Measurements from ENCODE around the gene DEFB116.
A peak's percentile ranks its signal among the peaks of the same experiment; 100 is the strongest.
"Not testable (repeated sequence)": the region's sequence is repeated elsewhere in the genome, so short reads cannot be mapped to it uniquely, and the experiment has no call there.

Gene DEFB116, protein sequence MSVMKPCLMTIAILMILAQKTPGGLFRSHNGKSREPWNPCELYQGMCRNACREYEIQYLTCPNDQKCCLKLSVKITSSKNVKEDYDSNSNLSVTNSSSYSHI

DNA sequence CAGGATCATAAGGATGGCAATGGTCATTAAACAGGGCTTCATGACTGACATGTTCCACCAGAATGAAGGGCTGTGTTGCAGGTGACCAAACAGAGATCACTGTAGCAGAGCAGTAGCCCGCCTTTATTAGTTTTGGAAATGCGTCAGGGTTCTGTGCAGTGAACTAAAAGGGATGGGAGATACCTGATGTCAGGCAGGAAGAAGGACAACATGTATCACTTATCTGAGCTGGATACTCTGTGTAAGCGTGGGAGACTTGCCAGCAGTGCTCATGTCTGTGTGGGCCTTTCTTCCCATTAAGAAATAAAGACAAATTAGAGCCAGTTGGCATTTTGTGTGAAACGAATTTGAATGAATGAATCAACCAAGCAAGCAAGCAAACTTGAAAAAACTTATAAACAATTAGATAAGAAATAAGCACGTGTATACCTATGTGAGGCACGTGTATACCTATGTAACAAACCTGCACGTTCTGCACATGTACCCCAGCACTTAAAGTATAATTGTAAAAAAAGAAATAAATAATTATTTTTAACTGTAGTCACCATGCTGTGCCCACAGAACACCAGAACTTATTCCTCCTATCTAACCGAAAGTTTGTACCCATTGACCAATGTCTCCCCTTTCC lies at the start of gene DEFB116:
DEFB116 (minus strand) TSS at position 51 of the 628 bp plus-strand sequence; CDS start at position 51, 0 bp downstream.
- no peak for DNase-seq (ENCODE audit: low spot score)

DNA sequence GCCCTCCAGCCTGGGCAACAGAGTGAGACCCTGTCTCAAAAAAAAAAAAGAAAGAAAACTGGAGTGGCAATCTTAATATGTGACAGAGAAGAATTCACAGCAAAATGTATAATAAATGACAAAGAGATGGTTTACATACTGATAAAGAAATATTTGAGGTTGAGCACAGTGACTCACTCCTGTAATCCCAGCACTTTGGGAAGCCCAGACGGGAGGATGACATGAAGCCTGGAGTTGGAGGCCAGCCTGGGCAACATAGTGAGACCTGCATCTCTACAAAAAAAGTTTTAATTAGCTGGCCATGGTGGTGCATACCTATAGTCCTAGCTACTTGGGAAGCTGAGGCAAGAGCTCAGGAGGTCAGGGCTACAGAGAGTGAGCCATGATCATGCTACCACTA lies 47.6 kb upstream of the DEFB116 start:
- DNase-seq (ENCODE audit: low spot score), result no peak

DNA sequence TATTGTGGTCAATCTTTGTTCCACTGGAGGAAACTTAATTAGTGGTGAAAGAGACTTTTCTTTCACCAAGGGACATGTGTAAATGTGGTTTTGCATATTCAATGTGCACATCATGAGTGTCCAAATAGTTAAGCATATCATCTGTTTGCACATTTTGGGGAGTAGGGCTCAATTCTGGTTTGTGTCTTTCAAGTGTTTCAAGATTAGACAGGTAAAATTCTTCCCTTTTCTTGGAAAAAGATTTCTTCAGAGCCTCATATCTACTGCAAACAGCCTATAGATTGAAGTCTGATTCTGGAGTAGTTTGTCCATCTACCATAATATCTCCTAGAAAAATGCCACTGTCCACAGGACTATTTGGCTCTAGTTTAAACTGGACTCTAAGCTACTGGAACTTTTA lies 33.1 kb upstream of the DEFB116 start:
- no peak for DNase-seq (ENCODE audit: low spot score)

DNA sequence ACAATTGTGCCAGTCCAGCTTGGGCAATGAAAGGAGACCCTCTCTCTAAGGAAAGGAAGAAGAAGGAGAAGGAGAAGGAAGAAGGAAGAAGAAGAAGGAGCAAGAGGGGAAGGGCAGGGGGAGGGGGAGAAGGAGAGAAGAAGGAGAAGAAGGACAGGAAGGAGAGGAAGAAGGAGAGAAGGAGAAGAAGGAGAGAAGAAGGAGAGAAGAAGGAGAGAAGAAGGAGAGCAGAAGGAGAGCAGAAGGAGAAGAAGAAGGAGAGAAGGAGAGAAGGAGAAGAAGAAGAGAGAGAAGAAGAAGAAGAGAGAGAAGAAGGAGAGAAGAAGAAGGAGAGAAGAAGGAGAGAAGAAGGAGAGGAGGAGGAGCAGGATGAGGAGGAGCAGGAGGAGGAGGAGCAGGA lies 22.5 kb upstream of the DEFB116 start:
- DNase-seq (ENCODE audit: low spot score), result no peak

DNA sequence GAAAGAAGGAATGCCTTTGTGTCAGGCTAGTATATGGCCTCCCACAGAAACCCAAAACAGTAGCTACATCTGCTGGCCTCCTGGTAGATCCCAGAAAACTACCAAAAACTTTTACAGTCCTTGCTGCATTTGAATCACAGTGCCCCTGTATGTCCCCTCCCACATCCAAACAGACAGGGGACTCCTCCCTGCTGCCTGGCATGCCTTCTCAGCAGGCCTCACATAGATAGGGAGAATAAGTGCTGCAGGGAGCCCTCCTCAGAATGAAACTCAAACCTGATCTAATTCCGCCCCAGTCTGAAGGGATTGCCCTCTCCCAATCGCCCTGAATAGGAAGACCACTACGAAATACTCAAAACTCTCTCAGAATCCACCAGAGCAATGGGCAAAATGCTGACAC lies 14.1 kb upstream of the DEFB116 start:
- no peak for DNase-seq (ENCODE audit: low spot score)

DNA sequence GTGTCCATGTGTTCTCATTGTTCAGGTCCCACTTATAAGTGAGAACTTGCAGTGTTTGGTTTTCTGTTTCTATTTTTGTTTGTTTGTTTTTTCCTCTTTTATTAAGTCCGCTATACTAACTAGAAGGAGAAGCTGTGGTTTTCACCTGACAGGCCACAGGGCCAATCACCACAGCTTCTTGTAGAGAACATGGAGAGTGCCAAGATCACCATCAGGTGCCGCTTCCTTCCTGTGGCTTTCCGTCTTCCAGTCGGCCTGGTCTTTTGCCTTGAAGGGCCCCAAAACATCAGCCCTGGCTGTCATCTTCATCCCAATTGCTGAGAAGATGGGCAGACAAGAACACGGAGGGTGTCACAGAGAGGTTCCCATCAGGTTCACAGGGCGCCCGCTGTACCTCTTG lies 23.4 kb downstream of the DEFB116 start:
- not testable (repeated sequence) for DNase-seq (ENCODE audit: low spot score)

DNA sequence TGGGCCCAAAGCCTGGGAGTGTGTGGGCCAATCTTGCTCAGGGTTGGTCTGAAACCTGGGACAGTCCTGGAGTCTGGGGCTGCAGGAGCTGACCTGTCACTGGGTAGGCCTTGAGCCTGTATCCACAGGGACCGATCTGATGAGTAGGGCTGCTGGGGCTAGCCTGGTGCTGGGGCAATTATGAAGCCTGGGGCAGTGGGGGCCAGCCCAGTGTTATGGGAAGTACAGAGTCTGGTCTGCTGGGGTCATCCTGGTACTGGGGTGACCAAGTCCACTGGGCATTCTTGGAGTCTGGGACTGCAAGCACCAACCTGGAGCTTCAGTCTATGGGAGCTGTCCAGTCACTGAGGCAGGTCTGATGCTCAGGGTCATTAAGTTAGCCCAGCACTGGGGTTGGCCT lies 30.2 kb downstream of the DEFB116 start:
- no peak for DNase-seq (ENCODE audit: low spot score)

DNA sequence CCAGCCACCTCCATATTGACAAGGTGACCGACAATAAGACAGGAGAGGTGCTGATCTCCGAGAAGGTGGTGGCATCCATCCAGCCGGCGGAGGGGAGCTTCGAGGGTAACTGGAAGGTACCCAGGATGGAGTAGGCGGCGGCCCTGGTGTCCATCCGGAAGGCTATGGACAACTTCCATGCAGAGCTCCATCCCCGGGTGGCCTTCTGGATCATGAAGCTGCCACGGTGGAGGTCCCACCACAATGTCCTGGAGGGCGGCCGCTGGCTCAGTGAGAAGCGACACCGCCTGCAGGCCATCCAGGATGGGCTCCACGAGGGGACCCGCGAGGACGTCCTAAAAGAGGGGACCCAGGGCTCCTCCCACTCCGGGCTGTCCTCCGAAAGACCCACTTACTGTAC lies 33.9 kb downstream of the DEFB116 start:
- no peak for DNase-seq (ENCODE audit: low spot score)

DNA sequence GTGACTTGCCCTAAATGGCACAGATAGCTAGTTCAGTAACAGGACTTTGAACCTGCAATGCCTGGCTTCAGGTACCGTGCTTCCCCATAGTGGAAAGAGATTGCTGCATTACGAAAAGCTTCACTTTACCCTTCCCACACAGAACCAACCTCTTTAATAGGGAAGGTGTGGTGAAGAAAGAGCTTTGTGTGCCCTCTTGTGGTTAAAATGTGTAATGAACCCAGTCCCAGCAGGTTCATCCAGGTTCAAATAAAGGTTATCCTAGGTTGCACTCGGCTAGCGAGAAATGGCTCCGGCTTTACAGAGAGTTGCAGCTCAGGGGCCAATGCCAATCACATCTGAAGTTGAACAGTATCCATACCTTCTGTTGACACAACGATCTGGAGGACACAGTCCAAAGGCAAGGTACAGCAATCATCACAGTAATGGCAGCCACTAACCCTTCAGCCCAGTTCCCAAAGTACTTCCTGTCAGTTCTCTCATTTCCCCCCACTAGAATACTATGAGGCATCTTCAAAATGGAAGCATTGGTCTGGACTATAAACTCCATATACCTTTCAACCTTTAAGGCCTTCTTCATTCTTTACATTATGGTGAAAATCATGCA lies 48.0 kb downstream of the DEFB116 start:
- DNase-seq (ENCODE audit: low spot score), result peak; percentile 8

DNA sequence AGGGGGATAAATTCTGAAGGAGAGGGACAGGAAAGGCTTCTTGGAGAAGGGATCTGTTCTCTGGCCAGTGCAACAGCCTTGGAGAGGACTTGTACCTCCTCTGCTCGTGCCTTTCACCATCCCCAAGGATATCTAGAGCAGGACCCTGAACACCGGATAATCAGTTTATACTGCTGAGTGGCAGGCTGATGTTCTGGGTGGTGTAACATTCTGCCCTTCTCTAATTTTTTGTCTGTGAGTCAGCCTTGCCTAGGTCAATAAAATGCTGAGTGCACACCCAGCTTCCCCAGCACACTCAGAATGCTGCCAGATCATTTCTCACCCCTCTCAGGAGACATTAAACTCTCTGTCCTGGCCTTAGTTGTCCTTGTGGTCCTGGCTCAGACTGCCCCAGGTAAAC lies 51.0 kb downstream of the DEFB116 start, which contains the start of gene DEFB115:
DEFB115 (plus strand) TSS at position 301 of the 400 bp plus-strand sequence; CDS start at position 301, 0 bp downstream.
- no peak for DNase-seq (ENCODE audit: low spot score)

DNA sequence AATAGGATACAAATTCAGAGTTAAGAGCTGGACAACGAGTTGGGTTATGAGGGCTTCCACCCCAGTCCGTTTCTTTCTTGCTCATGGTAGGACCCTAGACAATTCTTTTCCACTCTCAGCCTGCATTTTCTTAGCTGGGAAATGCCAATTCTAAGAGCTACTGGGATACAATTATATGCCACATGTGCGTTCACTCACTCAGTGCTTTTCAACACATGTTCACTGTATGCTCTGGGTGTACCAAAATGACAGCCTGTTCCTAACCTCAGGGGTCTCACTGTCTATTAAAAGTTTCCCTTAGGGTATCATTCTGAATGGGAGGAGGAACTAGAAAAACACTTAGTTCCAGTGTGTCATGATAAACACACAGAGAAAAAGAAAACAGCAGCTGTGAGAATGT lies 51.4 kb downstream of the DEFB116 start:
- no peak for DNase-seq (ENCODE audit: low spot score)

Measured in cerebellar cortex (tissue), 1 donor.